Vagina (tissue), 2 donors: Measurements from ENCODE around the gene ZNF135.

ENCODE experiments used
- POLR2A ChIP-seq, 2 donors: fragments of 450-650 bp; IDR thresholded peaks; one replicate each; pipeline ENCODE4 v1.6.1; 2017; ENCODE audit warnings: antibody characterized with exemption in 2 of 2, mild to moderate bottlenecking in 2 of 2, moderate library complexity in 2 of 2
- POLR2AphosphoS5 ChIP-seq, 2 donors: sonication (generic); formaldehyde crosslinking; IDR thresholded peaks; one replicate each; pipeline ENCODE4 v1.9.0; 2017; ENCODE audit warnings: antibody characterized with exemption in 2 of 2, mild to moderate bottlenecking in 2 of 2, low read depth in 1 of 2; ENCODE audit not compliant: insufficient read depth in 1 of 2
- TF ChIP-seq, protein P1 (sequence below), 3 experiments: fragments of 450-650 bp in 2 of 3; fragments of 200-600 bp in 1 of 3; sonication (generic) in 1 of 3; IDR thresholded peaks; one replicate each; pipeline ENCODE4 v1.5.1; 2017 to 2019; ENCODE audit warnings: antibody characterized with exemption in 3 of 3, mild to moderate bottlenecking in 2 of 3, moderate library complexity in 2 of 3

DNA sequence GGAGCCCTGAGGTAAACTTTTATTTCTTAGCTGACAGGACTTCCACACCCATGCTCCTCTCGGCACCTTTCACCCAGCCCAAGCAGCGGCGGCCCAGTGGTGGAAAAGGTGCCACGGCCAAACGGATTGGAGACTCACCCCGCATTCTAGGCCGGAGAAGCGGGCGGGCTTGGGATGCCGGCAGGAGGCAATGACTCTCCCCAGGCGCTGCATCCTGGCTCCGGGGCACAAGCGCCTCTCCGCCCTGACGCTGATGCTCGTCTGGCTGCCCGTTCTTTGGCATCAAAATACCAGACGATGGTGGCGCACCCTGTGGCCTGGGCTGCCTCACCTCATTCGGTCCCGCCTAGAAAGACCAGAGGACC lies 49.8 kb upstream of the ZNF135 start:
- TF ChIP-seq, protein P1, sequence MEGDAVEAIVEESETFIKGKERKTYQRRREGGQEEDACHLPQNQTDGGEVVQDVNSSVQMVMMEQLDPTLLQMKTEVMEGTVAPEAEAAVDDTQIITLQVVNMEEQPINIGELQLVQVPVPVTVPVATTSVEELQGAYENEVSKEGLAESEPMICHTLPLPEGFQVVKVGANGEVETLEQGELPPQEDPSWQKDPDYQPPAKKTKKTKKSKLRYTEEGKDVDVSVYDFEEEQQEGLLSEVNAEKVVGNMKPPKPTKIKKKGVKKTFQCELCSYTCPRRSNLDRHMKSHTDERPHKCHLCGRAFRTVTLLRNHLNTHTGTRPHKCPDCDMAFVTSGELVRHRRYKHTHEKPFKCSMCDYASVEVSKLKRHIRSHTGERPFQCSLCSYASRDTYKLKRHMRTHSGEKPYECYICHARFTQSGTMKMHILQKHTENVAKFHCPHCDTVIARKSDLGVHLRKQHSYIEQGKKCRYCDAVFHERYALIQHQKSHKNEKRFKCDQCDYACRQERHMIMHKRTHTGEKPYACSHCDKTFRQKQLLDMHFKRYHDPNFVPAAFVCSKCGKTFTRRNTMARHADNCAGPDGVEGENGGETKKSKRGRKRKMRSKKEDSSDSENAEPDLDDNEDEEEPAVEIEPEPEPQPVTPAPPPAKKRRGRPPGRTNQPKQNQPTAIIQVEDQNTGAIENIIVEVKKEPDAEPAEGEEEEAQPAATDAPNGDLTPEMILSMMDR (IDR thresholded peaks at IDR 0.05), result no peak
- TF ChIP-seq POLR2A (IDR thresholded peaks at IDR 0.05) (no peak), POLR2AphosphoS5 (IDR thresholded peaks at IDR 0.05; ENCODE audit: insufficient read depth in 1 of 2, low read depth in 1 of 2) (no peak)
